ENCODE data around the gene OTX2.

Gene OTX2

GRCh38 chr14:56797003-56797568, 13.2 kb downstream of the OTX2 start:
- no peak for DNase-seq (ENCODE audit: low read depth in 2 of 3, low spot score in 1 of 3)

DNA sequence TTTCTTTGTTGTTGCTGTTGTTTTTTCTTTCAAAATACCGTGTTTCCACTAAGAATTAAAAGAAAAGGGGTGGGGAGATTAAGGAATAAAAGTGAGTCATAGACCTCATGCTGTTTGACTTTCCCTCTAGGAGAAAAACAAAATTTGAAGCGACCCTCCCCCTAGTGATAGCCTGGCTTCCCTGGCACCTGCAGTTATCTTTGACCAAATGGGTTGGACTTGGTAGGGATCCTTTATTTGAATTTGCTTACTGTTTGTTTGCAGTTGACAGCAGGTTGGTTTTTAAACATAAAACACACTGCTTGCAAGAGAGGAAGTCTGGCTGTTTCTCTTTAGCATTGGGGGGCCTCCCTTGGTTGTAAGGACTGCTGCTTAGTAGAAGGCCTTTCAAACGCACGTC, 14.0 kb downstream of the OTX2 start:
- no peak for DNase-seq (ENCODE audit: low read depth in 2 of 3, low spot score in 1 of 3)

DNA sequence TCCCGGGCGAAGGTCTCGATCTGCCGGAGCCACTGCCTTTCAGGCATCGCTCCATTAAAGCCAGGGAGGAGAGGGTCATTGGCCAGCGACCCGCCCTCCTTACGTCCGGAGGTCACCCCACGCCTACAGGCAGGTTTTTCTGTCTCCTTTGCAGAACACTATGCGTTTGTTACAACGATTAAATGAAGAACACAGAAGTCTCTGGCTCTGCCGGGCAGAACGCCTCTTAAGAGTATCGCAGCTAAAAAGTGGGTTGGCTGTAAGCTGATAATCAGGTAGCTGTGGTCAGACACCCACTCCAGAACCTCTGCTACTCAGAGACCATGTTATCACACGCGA, 15.0 kb downstream of the OTX2 start:
- no peak for DNase-seq (ENCODE audit: low read depth in 2 of 3, low spot score in 1 of 3)

DNA sequence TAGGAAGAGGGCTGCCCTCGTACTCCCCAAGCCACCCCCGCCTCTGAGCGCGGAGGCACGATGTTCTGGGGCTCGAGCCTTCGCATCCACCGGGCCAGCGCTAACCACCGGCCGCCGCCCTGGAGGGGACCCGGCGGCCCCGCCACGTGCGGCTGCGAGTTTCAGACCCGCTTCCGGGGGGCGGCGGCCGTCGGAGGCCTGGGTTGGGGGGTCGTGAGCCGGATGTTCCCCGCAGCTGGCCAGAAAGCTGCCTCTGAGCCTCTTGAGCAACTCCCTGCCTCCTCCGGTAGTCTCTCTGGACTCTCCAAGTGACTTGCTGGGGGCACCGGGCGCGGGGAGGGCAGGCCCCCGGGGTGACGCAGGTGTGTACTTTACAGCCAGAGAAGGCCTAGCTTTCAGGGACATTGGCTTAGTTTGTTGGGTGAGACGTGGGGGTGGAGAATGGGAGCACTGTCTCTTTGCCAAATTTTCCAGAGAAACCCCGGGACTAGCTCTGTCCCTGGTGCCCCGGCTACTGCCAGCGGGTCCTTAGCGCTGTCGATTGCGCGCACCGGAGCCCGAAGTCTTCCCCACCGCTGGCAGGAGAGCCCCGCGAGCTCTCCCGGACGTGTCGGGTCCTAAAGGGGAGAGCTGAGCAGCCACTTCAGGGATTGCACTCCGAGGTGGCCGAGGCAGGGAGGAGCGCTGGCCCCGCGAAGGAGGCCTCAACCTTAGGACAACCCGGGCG, 15.6 kb downstream of the OTX2 start:
- no peak for DNase-seq (ENCODE audit: low read depth in 2 of 3, low spot score in 1 of 3)

- no peak for DNase-seq (ENCODE audit: low read depth in 2 of 3, low spot score in 1 of 3)
These were observed 16.2 kb downstream of the OTX2 start for GRCh38 chr14:56794088-56794556.

DNA sequence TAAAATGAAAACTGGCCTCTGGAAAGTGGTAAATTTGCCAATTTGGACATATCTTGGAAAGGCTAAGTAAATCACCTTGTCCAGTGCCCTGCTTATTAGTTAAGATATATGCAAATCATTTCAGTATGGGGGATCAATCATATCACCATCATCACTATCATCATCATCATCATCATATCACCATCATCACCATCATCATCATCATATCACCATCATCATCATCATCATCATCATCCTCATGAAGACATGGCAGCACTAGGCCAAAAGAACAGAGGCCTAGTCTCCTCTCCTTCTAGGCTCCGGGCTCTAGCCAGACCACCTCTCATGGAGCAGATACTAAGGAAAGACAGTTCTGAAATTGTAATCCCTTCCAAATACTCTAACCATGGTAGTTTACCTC, 20.3 kb downstream of the OTX2 start:
- no peak for DNase-seq (ENCODE audit: low read depth in 2 of 3, low spot score in 1 of 3)

DNA sequence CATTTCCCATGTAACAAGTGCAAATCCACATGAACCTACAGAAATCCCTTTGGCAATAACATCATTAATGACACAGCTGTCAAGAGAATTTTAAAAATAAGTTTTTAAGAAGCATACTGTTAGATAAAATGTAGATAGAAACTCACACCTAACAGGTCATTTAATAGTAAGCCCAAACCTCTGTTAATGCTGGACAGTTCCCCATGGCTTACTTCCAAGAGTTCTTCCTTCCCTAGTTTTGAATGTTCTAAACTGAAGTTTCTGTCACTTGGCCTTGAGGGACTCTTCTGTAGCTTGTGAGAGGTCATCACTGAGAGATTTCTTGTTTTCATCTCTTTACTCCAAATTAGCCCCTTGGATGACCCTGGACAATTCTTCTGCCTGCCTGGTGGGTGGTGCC, 22.7 kb downstream of the OTX2 start:
- DNase-seq (ENCODE audit: low read depth in 2 of 3, low spot score in 1 of 3) = no peak

GRCh38 chr14:56782711-56783110, 27.6 kb downstream of the OTX2 start:
- no peak for DNase-seq (ENCODE audit: low read depth in 2 of 3, low spot score in 1 of 3)

GRCh38 chr14:56774503-56774902, 35.8 kb downstream of the OTX2 start:
- no peak for DNase-seq (ENCODE audit: low read depth in 2 of 3, low spot score in 1 of 3)

GRCh38 chr14:56770512-56770911, 39.8 kb downstream of the OTX2 start:
- no peak for DNase-seq (ENCODE audit: low read depth in 2 of 3, low spot score in 1 of 3)

GRCh38 chr14:56760164-56760914, 49.9 kb downstream of the OTX2 start:
- no peak for DNase-seq (ENCODE audit: low read depth in 2 of 3, low spot score in 1 of 3)

DNA sequence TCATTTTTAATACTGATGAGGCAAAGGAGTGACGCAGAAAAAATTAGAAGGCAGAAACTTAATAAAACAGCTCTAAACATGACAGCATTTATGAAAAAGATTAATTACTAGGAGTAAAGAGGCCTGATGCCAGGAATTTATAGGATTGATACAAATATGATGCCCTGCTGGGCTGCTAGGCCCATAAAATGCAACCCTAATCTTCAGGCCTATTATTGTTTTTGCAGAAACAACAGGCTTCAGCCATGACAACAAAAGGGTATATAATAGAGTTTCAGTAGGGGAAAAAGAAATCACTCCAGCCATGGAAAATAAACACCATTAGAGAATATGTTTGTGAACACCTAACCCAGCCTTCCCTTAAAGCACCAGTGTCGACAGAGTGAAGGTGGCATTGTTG, 50.6 kb downstream of the OTX2 start:
- DNase-seq (ENCODE audit: low read depth in 2 of 3, low spot score in 1 of 3) = no peak

DNA sequence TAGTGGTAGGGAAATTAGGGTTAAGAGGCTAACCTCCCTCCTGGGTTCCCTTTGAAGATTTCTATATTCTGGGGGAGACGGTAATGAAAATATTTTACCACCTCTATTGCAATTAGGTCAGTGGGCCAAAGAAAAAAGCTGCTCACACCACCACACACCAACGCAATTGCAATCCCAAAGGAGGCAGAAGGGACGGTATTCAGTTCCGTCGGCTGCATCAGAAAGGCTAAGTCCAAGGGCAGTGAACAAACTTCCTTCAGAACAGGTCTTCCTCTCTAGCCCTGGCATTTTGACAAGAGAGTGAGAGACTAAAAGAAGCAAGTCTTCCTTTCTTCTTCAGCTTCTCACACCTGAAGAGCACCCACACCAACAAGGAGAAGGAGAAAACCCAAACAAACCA, 51.2 kb downstream of the OTX2 start:
- DNase-seq (ENCODE audit: low read depth in 2 of 3, low spot score in 1 of 3) = no peak

- no peak for DNase-seq (ENCODE audit: low read depth in 2 of 3, low spot score in 1 of 3)
These were observed 55.4 kb downstream of the OTX2 start for GRCh38 chr14:56754921-56755320.

- no peak for DNase-seq (ENCODE audit: low read depth in 2 of 3, low spot score in 1 of 3)
These were observed 56.9 kb downstream of the OTX2 start for GRCh38 chr14:56753396-56753795.

GRCh38 chr14:56752428-56752827, 57.9 kb downstream of the OTX2 start:
- DNase-seq (ENCODE audit: low read depth in 2 of 3, low spot score in 1 of 3) = no peak

- DNase-seq (ENCODE audit: low read depth in 2 of 3, low spot score in 1 of 3) = no peak
These were observed 58.8 kb downstream of the OTX2 start for GRCh38 chr14:56751471-56751870.

Data from stimulated activated CD4-positive, alpha-beta T cell treated with anti-CD3 and anti-CD28 coated beads, Interleukin-12 subunit alpha, Interleukin-12 subunit beta, amount 100 ng/mL, for 48 hours (primary cell).